Fibroblast of the aortic adventitia (primary cell): ENCODE results near the gene SIPA1L2. TPM values are rescaled to one million over a fixed set of nuclear protein-coding genes. Genes with fewer than 3 reads are reported as not detected.
"Not testable (repeated sequence)": the region's sequence is repeated elsewhere in the genome, so short reads cannot be mapped to it uniquely, and the experiment has no call there.

ENCODE experiments used
- DNase-seq: peaks from one replicate; pipeline ENCODE4 v3.0.0-alpha.2; 2010; ENCODE audit warnings: low read depth
- H3K4me3 ChIP-seq: 2 replicates; pipeline ENCODE4 v1.5.1; 2011; ENCODE audit warnings: low read depth, mild to moderate bottlenecking, control low read depth, low read length, moderate library complexity
- total RNA-seq: library from RNA; depleted of rRNA; stranded (reverse); fragments of >200 nt; gene quantifications from 2 replicates; pipeline ENCODE4 v1.2.3, GENCODE V29; 2012; ENCODE audit warnings: low replicate concordance
- TF ChIP-seq, protein P1 (sequence below): IDR thresholded peaks from 2 replicates; pipeline ENCODE4 v1.5.1; 2011; ENCODE audit warnings: mild to moderate bottlenecking, low read length, control low read depth, inconsistent platforms; ENCODE audit not compliant: insufficient read depth

Gene SIPA1L2
- total RNA-seq, 1 donor, result 6.8 TPM

DNA sequence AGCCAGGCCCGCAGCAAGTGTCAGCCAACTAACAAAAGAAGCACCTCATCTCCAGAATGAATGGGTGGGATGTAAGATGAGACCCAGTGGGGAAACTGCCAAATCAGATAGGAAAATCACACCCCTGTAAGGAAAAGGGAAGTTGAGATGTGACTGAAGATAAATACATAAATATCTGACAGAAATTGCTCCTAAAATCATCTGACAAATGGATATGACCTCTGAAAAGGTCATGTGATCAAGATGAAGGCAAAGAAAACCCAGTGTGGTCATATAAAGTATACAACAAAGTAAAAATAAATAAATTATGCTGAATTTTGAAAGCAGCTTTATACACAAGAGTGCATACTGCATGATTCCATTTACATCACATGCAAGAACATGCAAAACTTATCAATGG is 12.7 kb downstream of the SIPA1L2 start:
- TF ChIP-seq, protein P1, sequence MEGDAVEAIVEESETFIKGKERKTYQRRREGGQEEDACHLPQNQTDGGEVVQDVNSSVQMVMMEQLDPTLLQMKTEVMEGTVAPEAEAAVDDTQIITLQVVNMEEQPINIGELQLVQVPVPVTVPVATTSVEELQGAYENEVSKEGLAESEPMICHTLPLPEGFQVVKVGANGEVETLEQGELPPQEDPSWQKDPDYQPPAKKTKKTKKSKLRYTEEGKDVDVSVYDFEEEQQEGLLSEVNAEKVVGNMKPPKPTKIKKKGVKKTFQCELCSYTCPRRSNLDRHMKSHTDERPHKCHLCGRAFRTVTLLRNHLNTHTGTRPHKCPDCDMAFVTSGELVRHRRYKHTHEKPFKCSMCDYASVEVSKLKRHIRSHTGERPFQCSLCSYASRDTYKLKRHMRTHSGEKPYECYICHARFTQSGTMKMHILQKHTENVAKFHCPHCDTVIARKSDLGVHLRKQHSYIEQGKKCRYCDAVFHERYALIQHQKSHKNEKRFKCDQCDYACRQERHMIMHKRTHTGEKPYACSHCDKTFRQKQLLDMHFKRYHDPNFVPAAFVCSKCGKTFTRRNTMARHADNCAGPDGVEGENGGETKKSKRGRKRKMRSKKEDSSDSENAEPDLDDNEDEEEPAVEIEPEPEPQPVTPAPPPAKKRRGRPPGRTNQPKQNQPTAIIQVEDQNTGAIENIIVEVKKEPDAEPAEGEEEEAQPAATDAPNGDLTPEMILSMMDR, result no peak
- H3K4me3 ChIP-seq, result no peak overlapping the region
- DNase-seq, result no peak

DNA sequence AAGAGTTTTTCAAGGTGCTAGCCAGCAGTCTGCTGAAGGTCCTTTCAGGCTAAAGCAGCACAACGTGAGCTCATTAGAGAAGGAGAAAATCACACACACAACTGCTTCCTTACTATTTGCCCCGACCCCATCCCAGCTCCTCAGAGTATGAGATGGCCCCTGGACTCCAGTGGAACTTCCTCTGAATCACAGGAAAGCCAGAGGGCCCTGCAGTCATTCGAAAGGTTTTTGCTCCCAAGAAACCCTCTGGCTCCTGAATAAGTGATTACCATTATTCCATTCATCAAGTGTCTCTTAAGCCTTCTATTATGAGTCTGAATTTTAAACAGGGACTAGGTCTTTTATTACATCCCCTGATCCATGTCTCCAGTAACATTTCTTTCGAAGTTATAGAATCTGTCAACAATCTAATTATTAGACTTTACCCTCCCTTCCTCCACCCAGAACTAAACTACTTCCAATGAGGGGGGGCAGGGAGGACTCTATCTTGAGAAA is 14.6 kb downstream of the SIPA1L2 start:
- TF ChIP-seq, protein P1, result no peak
- no peak for DNase-seq
- H3K4me3 ChIP-seq, result no peak overlapping the region

DNA sequence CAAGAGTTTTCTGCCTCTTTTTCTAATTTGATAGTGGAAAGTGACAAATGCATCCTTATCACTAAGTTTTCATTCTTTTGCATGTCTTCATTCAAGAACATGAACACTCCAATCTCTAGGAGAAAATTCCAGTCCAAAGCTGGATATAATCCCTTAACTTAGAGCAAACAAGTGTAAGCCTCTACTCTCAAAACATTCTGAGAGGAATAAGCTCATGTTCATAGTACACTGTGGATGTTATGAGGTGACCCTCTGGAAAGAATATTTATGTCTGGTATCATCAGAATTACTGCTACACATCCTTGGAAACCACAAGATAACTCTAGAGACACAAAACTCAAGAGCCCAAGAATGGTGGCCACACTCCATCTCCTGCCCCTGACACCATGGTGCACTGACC is 15.1 kb downstream of the SIPA1L2 start:
- TF ChIP-seq, protein P1, result no peak
- no peak for DNase-seq
- no peak overlapping the region for H3K4me3 ChIP-seq

DNA sequence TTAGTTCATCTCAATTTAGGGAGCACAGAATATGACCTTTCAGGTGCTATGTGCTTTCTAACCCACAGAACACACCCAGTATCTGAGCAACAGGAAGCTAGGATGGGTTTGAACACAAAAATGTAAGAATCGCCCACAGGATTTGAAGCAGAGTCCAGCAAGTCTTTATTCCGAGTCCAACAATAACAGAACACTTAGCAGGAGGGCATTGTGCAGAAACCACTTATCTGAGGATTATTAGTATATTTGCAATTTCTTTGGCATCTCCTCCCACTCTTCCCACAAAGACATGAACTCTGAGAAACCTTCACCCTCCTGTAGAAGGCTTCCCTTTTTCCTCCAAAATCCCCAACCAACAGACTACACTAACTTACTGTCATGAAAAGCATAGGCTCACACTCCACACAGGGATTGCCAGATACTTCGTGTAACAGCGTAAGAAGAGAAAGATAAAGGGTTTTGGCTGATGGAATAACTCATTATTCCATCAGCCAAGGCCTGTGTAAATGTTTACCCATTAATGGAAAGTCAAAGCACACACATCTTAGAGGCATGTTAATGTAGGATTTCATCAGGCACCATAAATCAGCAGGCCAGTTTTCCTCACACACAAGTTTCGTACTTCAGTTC is 16.1 kb downstream of the SIPA1L2 start:
- TF ChIP-seq, protein P1, result no peak
- DNase-seq, result peak; percentile 97
- H3K4me3 ChIP-seq, result no peak overlapping the region

DNA sequence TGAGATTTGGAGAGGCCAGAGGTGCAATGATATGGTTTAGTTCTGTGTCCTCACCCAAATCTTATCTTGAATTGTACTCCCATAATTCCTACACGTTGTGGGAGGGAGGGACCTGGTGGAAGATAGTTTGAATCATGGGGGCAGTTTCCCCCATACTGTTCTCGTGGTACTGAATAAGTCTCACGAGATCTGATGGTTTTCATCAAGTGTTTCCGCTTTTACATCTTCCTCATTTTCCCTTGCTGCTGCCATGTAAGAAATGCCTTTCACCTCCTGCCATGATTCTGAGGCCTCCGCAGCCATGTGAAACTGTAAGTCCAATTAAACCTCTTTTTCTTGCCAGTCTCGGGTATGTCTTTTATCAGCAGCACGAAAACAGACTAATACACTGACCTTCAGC is 17.1 kb downstream of the SIPA1L2 start:
- DNase-seq, result not testable (repeated sequence)

DNA sequence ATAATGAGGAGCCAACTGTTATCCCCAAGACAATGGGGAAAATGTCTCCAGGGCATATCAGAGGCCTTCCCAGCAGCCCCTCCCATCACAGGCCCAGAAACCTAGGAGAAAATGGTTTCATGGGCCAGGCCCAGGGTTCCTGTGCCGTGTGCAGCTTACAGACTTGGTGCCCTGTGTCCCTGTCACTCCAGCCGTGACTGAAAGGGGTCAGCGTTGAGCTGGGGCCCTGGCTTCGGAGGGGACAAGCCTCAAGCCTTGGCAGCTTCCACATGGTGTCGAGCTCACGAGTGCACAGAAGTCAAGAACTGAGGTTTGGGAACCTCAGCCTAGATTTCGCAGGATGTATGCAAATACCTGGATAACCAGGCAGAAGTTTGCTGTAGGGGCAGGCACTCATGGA is 18.1 kb downstream of the SIPA1L2 start:
- TF ChIP-seq, protein P1, result no peak
- DNase-seq, result no peak

More for the DNA sequence above, 17.1 kb downstream of the SIPA1L2 start:
- H3K4me3 ChIP-seq, result not testable (repeated sequence)

DNA sequence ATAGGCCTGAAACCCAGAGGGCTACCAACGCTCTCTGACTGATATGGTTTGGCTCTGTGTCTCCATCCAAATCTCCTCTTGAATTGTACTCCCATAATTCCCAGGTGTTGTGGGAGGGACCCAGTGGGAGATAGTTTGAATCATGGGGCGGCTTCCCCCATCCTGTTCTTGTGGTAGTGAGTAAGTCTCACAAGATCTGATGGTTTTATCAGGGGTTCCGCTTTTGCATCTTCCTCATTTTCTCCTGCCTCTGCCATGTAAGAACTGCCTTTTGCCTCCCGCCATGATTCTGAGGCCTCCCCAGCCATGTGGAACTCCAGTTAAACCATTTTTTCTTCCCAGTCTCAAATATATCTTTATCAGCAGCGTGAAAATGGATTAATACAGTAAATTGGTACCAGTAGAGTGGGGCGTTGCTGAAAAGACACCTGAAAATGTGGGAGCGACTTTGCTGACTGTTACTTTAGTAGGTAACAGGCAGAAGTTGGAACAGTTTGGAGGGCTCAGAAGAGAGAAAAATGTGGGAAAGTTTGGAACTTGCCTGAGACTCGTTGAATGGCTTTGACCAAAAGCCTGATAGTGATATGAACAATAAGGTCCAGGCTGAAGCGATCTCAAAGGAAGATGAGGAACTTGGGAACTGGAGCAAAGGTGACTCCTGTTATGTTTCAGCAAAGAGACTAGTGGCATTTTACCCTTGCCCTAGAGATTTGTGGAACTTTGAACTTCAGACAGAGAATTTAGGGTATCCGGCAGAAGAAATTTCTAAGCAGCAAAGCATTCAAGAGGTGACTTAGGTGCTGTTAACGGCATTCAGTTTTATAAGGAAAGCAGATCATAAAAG is 18.8 kb downstream of the SIPA1L2 start:
- DNase-seq, H3K4me3 ChIP-seq: not testable (repeated sequence)

More for the DNA sequence above, 18.1 kb downstream of the SIPA1L2 start:
- H3K4me3 ChIP-seq, result no peak overlapping the region
